Rectal smooth muscle tissue (tissue), 1 donor: ENCODE data around the gene VTA1.
"Not testable (repeated sequence)": the region's sequence is repeated elsewhere in the genome, so short reads cannot be mapped to it uniquely, and the experiment has no call there.

ENCODE experiments used
- H3K27ac ChIP-seq: one replicate; pipeline ENCODE4 v1.7.0; 2013; ENCODE audit warnings: low read depth, low read length, inconsistent platforms
- H3K27me3 ChIP-seq: one replicate; pipeline ENCODE4 v1.7.0; 2013; ENCODE audit warnings: low read length; ENCODE audit not compliant: control insufficient read depth, insufficient read depth
- H3K36me3 ChIP-seq: one replicate; pipeline ENCODE4 v1.7.0; 2013; ENCODE audit warnings: low read length; ENCODE audit not compliant: control insufficient read depth, insufficient read depth
- H3K4me1 ChIP-seq: one replicate; pipeline ENCODE4 v1.7.0; 2013; ENCODE audit warnings: low read length; ENCODE audit not compliant: control insufficient read depth, insufficient read depth
- H3K4me3 ChIP-seq: one replicate; pipeline ENCODE4 v1.7.0; 2013; ENCODE audit warnings: low read length
- H3K9ac ChIP-seq: one replicate; pipeline ENCODE4 v1.7.0; 2013; ENCODE audit warnings: low read length

The VTA1 gene

GRCh38 chr6:142146828-142147662 lies at the start of gene VTA1, which contains the start of gene NMBR:
TSS of gene VTA1 (plus strand) at chr6:142147263. CDS start at chr6:142147288, 25 bp downstream.
TSS of gene NMBR (minus strand) at chr6:142147122. CDS start at chr6:142088658, 58,464 bp downstream.
- Histone ChIP-seq H3K9ac (peak within 1 kb of the TSS; percentile 84), H3K36me3 (no peaks in the 10 kb centered on the region), H3K4me3 (peak within 1 kb of the TSS; percentile 98), H3K4me1 (peaks cover 12% of the 10 kb centered on the region), H3K27ac (peak within 1 kb of the TSS; percentile 34), H3K27me3 (no peaks in the 10 kb centered on the region)

GRCh38 chr6:142104820-142105219 lies 42.2 kb upstream of the VTA1 start:
- H3K27me3 ChIP-seq, H3K27ac ChIP-seq: not testable (repeated sequence)

GRCh38 chr6:142110820-142111219 lies 36.2 kb upstream of the VTA1 start:
- H3K4me3 ChIP-seq, H3K36me3 ChIP-seq, H3K9ac ChIP-seq, H3K27me3 ChIP-seq, H3K4me1 ChIP-seq, H3K27ac ChIP-seq: not testable (repeated sequence)

More at GRCh38 chr6:142104820-142105219, 42.2 kb upstream of the VTA1 start:
- H3K36me3 ChIP-seq, H3K9ac ChIP-seq, H3K4me1 ChIP-seq, H3K4me3 ChIP-seq: not testable (repeated sequence)

- Histone ChIP-seq H3K36me3 (no peaks in the 10 kb centered on the region), H3K9ac (no peak overlapping the region), H3K27me3 (no peaks in the 10 kb centered on the region), H3K4me1 (no peaks in the 10 kb centered on the region), H3K4me3 (no peak overlapping the region), H3K27ac (no peak overlapping the region)
Measured at GRCh38 chr6:142112451-142113061, 34.5 kb upstream of the VTA1 start.

- Histone ChIP-seq H3K27me3 (no peaks in the 10 kb centered on the region), H3K4me1 (no peaks in the 10 kb centered on the region), H3K27ac (no peak overlapping the region), H3K4me3 (no peak overlapping the region), H3K36me3 (no peaks in the 10 kb centered on the region), H3K9ac (no peak overlapping the region)
Measured at GRCh38 chr6:142117366-142117765, 29.7 kb upstream of the VTA1 start.

- no peak overlapping the region for H3K9ac ChIP-seq
- H3K36me3 ChIP-seq, result no peaks in the 10 kb centered on the region
- H3K27ac ChIP-seq, result no peak overlapping the region
- H3K4me3 ChIP-seq, result no peak overlapping the region
- H3K4me1 ChIP-seq, result no peaks in the 10 kb centered on the region
- H3K27me3 ChIP-seq, result no peaks in the 10 kb centered on the region
Measured at GRCh38 chr6:142118328-142118727, 28.7 kb upstream of the VTA1 start.

- Histone ChIP-seq H3K4me1 (no peaks in the 10 kb centered on the region), H3K27ac (no peak overlapping the region), H3K9ac (no peak overlapping the region), H3K27me3 (no peaks in the 10 kb centered on the region), H3K4me3 (no peak overlapping the region), H3K36me3 (no peaks in the 10 kb centered on the region)
Measured at GRCh38 chr6:142118925-142119324, 28.1 kb upstream of the VTA1 start.

GRCh38 chr6:142121342-142121741 lies 25.7 kb upstream of the VTA1 start:
- H3K27me3 ChIP-seq, result no peaks in the 10 kb centered on the region
- H3K27ac ChIP-seq, result no peak overlapping the region
- no peaks in the 10 kb centered on the region for H3K4me1 ChIP-seq
- H3K36me3 ChIP-seq, result no peaks in the 10 kb centered on the region
- H3K4me3 ChIP-seq, result no peak overlapping the region
- no peak overlapping the region for H3K9ac ChIP-seq

GRCh38 chr6:142130814-142131213 lies 16.2 kb upstream of the VTA1 start:
- H3K4me1 ChIP-seq, result no peaks in the 10 kb centered on the region
- H3K4me3 ChIP-seq, result no peak overlapping the region
- no peaks in the 10 kb centered on the region for H3K27me3 ChIP-seq
- no peak overlapping the region for H3K27ac ChIP-seq
- H3K9ac ChIP-seq, result no peak overlapping the region
- no peaks in the 10 kb centered on the region for H3K36me3 ChIP-seq

GRCh38 chr6:142132625-142133024 lies 14.4 kb upstream of the VTA1 start, which contains the start of gene GJE1:
TSS of gene GJE1 (plus strand) at chr6:142132925. CDS start at chr6:142133159, 234 bp downstream.
- no peaks in the 10 kb centered on the region for H3K27me3 ChIP-seq
- H3K4me1 ChIP-seq, result no peaks in the 10 kb centered on the region
- H3K36me3 ChIP-seq, result no peaks in the 10 kb centered on the region
- H3K9ac ChIP-seq, result no peak within 1 kb of the TSS
- H3K4me3 ChIP-seq, result no peak within 1 kb of the TSS
- H3K27ac ChIP-seq, result no peak within 1 kb of the TSS

- Histone ChIP-seq H3K4me1 (no peaks in the 10 kb centered on the region), H3K9ac (no peak overlapping the region), H3K4me3 (no peak overlapping the region), H3K36me3 (no peaks in the 10 kb centered on the region), H3K27me3 (no peaks in the 10 kb centered on the region), H3K27ac (no peak overlapping the region)
Measured at GRCh38 chr6:142138876-142139275, 8.2 kb upstream of the VTA1 start.

GRCh38 chr6:142141531-142141930 lies 5.5 kb upstream of the VTA1 start:
- not testable (repeated sequence) for H3K27ac ChIP-seq

More at GRCh38 chr6:142141531-142141930, 5.5 kb upstream of the VTA1 start:
- H3K4me1 ChIP-seq, H3K4me3 ChIP-seq, H3K27me3 ChIP-seq, H3K36me3 ChIP-seq, H3K9ac ChIP-seq: not testable (repeated sequence)
